Tibial artery (tissue), 4 donors: ENCODE results near the gene GPD1.

Experiments
- DNase-seq, 2 donors: peaks; one replicate each; pipeline ENCODE4 v3.0.0-alpha.2; 2019
- H3K27ac ChIP-seq, 2 donors: fragments of 200-600 bp; sonication (generic) in 1 of 2; 1 replicate in 1 of 2; 2 replicates in 1 of 2; pipeline ENCODE4 v1.5.1; 2018 to 2019; ENCODE audit warnings: mild to moderate bottlenecking in 1 of 2
- H3K27me3 ChIP-seq, 2 donors: fragments of 200-600 bp; sonication (generic) in 1 of 2; one replicate each; pipeline versions ENCODE4 v1.5.1 to v1.6.0; 2016 to 2019
- H3K36me3 ChIP-seq, 3 donors: fragments of 200-600 bp; sonication (generic) in 2 of 3; one replicate each; pipeline ENCODE4 v1.5.1; 2016 to 2019; ENCODE audit warnings: mild to moderate bottlenecking in 2 of 3
- H3K4me1 ChIP-seq, 4 donors: fragments of 200-600 bp; sonication (generic) in 2 of 4; 1 replicate in 3 of 4; 2 replicates in 1 of 4; pipeline ENCODE4 v1.5.1; 2016 to 2019
- H3K4me3 ChIP-seq, 2 donors: fragments of 200-600 bp; sonication (generic) in 1 of 2; 1 replicate in 1 of 2; 2 replicates in 1 of 2; pipeline ENCODE4 v1.5.1; 2018 to 2019; ENCODE audit warnings: mild to moderate bottlenecking in 2 of 2
- H3K9me3 ChIP-seq, 3 donors: fragments of 200-600 bp; sonication (generic) in 1 of 3; one replicate each; pipeline ENCODE4 v1.5.1; 2016 to 2019
- CTCF ChIP-seq, 2 experiments: fragments of 200-600 bp in 1 of 2; fragments of 450-650 bp in 1 of 2; IDR thresholded peaks; one replicate each; pipeline ENCODE4 v1.5.1; 2017 to 2019; ENCODE audit warnings: antibody characterized with exemption in 2 of 2, mild to moderate bottlenecking in 1 of 2, moderate library complexity in 1 of 2
- intact Hi-C: fragments of 100-400 bp; cut with DNase I; formaldehyde crosslinking; loops from one replicate; pipeline ENCODE4 v1.15.0; 2023; ENCODE audit warnings: low total_unique reads

GPD1 gene

GRCh38 chr12:50103767-50104321, at the start of gene GPD1:
TSS of gene GPD1 (plus strand) at chr12:50104008. CDS start at chr12:50104051, 43 bp downstream.
- Histone ChIP-seq H3K36me3 (peaks cover 8 to 31% (median 19%) of the 10 kb centered on the region in 3 donors), H3K4me1 (peaks cover 0 to 21% (median 13%) of the 10 kb centered on the region in 4 donors), H3K9me3 (no peaks in the 10 kb centered on the region), H3K27me3 (no peaks in the 10 kb centered on the region), H3K27ac (no peak within 1 kb of the TSS), H3K4me3 (no peak within 1 kb of the TSS)
- intact Hi-C loops = no loop called here
- TF ChIP-seq CTCF (IDR thresholded peaks at IDR 0.05) = no peak
- DNase-seq = peak in 1 of 2 donors; percentile 82

GRCh38 chr12:50055831-50056638, 47.8 kb upstream of the GPD1 start:
- H3K27ac ChIP-seq = no peak overlapping the region
- H3K27me3 ChIP-seq = peaks cover 0 to 43% of the 10 kb centered on the region in 2 donors
- no peaks in the 10 kb centered on the region for H3K36me3 ChIP-seq
- DNase-seq = no peak
- no peaks in the 10 kb centered on the region for H3K9me3 ChIP-seq
- intact Hi-C loops = loop anchor here (5.0 kb wide), 1 partner anchor 89 kb away; no protein-coding TSS in a partner anchor
- H3K4me1 ChIP-seq = peaks cover 0 to 27% (median 25%) of the 10 kb centered on the region in 4 donors
- no peak overlapping the region for H3K4me3 ChIP-seq
- peak; percentile 83 to 94 for TF ChIP-seq CTCF (IDR thresholded peaks at IDR 0.05)

GRCh38 chr12:50056639-50056976, 47.2 kb upstream of the GPD1 start:
- H3K27me3 ChIP-seq = peaks cover 0 to 37% of the 10 kb centered on the region in 2 donors
- TF ChIP-seq CTCF (IDR thresholded peaks at IDR 0.05) = no peak
- peak overlapping the region; percentile 57 to 78 for H3K4me3 ChIP-seq
- H3K4me1 ChIP-seq = peaks cover 0 to 27% (median 25%) of the 10 kb centered on the region in 4 donors
- no peak overlapping the region for H3K27ac ChIP-seq
- no peak for DNase-seq
- intact Hi-C loops = loop anchor here (5.0 kb wide), 1 partner anchor 89 kb away; no protein-coding TSS in a partner anchor
- H3K9me3 ChIP-seq = no peaks in the 10 kb centered on the region
- no peaks in the 10 kb centered on the region for H3K36me3 ChIP-seq

GRCh38 chr12:50057000-50057841, 46.6 kb upstream of the GPD1 start, which contains the start of gene ASIC1:
TSS of gene ASIC1 (plus strand) at chr12:50057596. CDS start at chr12:50058767, 1,171 bp downstream.
- Histone ChIP-seq H3K36me3 (no peaks in the 10 kb centered on the region), H3K4me3 (peak within 1 kb of the TSS; percentile 57 to 78), H3K27me3 (peaks cover 0 to 32% of the 10 kb centered on the region in 2 donors), H3K9me3 (no peaks in the 10 kb centered on the region), H3K27ac (peak within 1 kb of the TSS; percentile 45 to 50), H3K4me1 (peaks cover 0 to 27% (median 25%) of the 10 kb centered on the region in 4 donors)
- TF ChIP-seq CTCF (IDR thresholded peaks at IDR 0.05) = peak in 1 of 2 experiments; percentile 15
- intact Hi-C loops = loop anchor here (5.0 kb wide), 1 partner anchor 90 kb away; no protein-coding TSS in a partner anchor
- peak; percentile 61 to 78 for DNase-seq
